NCI-H2081 (cell line): Measurements from ENCODE around the gene MTIF3.

Source experiments
- DNase-seq, 2 experiments: peaks; one replicate each; lab custom pipeline; 2025; lab: John Stamatoyannopoulos, UW

The MTIF3 gene, protein sequence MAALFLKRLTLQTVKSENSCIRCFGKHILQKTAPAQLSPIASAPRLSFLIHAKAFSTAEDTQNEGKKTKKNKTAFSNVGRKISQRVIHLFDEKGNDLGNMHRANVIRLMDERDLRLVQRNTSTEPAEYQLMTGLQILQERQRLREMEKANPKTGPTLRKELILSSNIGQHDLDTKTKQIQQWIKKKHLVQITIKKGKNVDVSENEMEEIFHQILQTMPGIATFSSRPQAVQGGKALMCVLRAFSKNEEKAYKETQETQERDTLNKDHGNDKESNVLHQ

DNA sequence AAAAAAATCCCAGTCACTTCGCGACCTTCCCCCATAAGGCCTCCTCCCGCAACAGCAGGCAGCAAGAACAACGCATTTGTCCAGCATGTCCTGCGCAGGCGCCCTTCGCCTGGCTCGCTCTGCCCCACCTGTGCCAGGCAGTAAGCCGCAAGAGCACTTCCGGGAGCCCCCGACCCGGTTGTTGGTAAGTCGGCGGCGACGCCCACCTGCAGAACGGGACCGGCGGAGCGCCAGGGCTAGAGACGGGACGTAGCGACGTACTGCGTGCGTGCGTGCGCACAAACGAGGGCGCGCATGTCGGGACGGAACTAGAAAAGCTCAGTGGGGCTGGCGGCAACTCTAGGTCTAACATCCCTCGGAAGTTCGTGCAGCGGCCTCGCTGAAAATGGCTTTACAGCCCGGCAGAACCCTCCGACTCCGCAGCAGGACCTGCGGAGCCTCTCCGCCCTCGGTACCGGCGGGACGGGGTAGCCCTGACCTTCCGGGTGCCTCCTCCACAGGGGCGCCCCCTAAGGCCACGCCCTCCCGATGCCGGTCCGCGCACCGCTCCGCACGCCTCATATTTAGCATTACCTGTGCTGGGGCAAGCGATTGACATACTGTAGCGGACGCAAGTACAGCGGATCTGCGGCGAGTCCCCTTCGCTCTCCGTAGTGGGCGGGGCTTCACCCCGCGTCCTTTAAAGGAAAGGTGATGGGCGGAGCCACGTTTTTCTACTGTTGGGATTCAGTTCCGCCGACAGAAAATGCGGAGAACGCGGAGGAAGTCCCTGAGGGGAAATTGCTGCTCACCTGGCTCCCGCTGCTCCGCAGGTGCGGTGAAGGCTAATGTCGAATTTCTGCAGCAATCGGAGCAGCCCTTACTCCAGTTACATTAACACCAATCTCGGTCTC is at the start of gene MTIF3:
Gene MTIF3, minus strand, starts transcription at position 629 of the 893 bp plus-strand sequence. CDS start 10,116 bp downstream, outside the sequence.
- peak; percentile 93 to 96 for DNase-seq

DNA sequence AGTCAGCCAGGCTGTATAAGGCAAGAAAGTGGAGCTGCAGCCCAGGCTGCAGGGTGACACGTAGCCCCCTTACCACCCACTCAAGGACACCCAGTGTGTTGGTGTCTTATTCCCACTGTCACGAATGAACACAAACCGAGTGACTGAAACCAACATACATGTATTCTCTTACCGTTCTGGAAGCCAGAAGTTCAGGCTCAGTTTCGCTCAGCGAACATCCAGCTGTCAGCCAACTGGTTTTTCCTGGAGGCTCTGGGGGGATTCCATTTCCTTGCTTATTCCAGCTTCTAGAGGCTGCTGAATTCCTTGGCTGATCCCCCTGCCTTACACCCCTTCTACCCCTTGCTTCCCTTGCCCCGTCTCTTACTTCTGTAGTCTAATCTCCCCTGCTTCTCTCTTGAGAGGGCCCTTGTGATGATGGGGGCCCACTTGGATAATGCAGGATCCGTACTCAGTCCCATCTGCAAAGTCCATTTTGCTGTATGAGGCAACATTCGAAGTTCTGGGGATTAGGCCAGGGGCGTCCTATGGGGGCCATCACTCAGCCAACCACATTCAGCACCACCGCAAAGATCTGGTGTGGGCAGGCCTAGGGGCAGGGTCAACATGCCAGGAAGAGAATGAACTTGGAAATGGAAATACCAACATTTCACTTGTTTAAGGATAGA is 47.3 kb upstream of the MTIF3 start:
- DNase-seq = no peak

DNA sequence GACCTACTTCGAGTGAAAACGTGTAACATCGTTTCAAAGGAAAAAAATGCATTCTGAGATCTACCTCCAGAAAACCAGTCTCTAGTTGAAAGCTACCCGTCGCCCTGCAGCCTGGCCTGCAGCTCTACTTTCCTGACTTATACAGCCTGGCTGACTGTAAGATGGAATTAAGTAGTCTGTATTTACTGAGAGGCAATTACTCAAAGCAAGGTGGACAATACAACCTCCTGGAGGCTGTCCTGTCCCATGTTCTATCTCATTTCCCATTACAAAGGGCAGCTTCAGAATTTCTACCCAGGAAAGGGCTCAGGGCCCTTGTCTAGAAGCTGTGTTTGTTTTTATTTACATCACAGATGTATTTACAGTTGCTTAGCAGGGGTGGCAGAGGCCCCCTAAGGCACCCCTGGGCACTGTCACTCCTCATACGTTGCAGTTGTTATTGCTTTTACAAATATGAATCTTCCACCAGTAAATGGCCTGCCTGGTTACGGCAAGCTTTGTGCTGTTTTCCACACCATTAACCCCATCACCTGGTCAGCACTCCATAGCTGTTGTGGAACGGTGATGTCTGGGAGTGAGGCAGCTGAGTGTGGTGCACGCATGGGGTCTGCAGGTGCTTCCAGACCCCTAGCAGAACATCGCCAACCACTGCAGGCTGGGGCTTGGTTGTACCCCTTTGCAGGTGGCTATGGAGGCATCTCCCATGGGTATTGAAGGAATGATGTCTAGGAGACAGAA is 46.3 kb upstream of the MTIF3 start:
- no peak for DNase-seq

DNA sequence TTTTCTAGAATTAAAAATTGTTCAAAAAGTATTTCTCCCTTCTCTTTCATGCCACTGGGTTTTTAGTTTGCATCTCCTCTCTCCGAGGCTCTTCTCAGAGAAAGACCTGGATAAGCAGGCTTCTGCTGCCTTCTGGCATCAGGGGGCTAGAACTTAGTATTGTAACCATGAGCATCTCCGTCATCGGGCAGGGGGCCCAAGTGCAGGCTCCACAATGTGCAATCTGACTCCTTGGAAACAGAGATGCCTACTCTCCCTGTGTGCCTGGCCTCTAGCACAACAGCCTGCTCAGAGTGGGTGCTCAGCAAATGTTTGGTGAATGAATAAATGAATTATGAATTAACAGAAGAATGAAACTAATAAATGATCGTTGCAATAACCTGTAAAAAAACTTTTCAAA is 45.6 kb upstream of the MTIF3 start:
- no peak for DNase-seq

DNA sequence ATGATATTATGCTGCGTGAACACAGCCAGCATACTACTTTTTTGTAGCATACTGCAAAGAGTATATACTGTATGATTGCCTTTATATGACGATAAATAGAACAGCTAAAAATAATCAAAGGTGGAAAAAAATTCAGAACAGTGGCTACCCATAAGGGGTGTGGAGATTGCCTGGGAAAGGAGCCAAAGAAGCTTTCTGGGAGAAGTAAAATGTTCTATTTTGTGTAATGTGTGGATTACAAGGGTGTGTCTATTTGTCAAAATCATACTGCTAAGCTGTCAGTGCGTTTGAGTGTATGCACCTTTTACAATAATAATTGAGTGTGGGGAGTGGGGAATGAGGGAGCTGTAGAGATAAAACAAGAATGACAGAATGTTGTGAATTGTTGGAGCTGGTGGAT is 45.2 kb upstream of the MTIF3 start:
- DNase-seq = peak; percentile 11 to 27

DNA sequence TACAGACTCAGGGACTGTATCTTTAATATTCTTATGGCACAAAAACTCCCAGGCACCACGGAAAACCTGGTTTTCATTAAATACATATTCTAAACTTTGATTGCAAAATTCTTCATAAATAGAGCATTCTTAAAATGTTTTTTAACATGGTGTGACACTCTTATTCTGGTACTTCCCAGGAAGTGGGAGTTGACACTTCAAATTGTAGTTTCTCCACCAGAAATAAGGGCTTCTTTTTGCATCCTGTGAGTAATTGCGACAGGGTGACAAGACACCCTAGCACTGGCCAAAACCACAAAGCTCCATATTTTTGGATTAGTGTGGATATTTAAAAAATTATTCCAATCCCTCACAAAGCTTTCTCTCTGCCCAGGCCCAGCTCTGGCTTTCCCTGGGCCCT is 43.6 kb upstream of the MTIF3 start:
- DNase-seq = no peak

DNA sequence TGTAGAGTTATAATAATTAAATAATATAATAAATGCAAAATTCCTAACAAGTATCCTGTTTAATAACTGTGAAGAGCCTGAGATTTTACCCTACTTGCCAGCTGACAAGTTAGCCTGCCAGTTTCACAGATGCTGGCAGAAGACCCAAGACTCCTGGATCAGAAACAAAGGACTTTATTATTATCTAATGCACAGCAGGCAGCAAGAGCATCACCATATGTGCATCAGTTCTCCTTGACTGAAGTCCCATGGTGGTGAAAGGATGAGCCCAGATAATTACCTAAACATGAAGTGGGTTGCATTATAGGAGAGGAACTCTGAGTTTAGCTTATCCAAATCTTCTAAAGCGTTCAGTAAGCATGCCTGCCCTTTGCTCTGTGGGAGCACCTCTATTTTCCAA is 39.1 kb upstream of the MTIF3 start:
- DNase-seq = no peak

DNA sequence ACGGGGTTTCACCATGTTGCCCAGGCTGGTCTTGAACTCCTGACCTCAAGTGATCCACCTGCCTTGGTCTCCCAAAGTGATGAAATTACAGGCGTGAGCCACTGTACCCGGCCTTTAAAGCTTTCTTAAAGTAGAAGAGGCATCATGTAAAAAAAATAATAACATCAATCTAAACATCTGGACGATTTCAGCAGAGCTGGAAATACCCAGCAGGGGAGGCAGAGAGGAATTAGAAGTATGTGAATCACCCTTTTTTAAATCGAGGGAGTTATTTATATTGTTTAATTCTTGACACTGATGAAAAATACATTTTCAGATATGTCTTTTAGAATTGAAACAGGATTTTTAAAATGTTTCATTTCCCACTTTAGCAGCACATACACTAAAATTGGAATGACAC is 37.4 kb upstream of the MTIF3 start:
- no peak for DNase-seq

DNA sequence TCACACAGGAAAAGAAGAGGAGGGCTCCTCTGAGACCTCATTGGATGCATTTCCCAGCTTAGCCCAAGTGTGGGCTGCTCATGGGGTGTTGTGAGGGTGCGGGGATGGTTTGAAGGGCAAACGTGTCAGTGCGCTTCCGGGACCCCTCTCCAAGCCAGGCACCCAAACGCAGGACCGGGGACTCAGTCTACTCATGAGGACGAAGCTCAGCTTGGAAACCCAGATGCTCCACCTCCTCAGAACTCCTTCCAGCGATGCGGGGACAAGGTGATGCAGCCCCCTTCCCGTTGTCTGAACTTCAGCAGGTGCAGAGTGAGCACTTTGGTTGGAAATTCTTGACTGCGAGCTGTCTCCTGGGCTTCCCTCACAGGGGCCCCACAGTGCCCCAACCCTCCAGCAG is 33.1 kb upstream of the MTIF3 start:
- no peak for DNase-seq

DNA sequence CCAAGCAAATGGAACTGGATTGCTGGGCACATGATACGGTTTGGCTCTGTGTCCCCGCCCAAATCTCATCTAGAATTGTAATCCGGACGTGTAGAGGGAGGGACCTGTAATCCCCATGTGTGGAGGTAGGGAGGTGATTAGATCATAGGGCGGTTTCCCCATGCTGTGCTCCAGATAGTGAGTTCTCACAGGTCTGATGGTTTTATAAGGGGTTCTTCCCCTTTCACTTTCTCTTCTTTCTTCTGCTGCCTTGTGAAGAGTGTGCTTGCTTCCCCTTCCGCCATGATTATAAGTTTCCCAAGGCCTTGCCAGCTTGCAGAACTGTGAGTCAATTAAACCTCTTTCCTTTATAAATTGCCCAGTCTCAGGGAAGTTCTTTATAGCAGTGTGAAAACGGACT is 32.6 kb upstream of the MTIF3 start:
- no peak for DNase-seq

DNA sequence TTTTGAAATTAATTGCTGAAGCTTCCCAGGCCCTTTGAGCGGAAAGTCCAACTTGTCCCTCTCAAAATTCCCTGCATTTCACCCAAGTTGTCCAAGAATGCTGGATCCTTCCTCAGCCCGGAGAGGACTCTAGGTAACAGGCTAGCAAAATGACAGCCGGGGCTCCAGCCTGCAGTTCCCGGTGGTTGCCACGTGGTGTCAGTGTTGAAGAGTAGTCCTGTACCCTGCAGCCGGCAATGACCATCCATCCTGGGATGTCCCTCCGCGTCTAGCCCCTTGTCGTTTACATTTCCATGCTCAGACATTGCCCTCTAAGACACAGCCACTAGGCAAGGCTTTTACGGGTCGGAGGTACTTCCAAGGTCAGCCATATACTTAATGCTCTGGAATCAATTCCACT is 31.4 kb upstream of the MTIF3 start:
- peak in 1 of 2 experiments; percentile 34 for DNase-seq

DNA sequence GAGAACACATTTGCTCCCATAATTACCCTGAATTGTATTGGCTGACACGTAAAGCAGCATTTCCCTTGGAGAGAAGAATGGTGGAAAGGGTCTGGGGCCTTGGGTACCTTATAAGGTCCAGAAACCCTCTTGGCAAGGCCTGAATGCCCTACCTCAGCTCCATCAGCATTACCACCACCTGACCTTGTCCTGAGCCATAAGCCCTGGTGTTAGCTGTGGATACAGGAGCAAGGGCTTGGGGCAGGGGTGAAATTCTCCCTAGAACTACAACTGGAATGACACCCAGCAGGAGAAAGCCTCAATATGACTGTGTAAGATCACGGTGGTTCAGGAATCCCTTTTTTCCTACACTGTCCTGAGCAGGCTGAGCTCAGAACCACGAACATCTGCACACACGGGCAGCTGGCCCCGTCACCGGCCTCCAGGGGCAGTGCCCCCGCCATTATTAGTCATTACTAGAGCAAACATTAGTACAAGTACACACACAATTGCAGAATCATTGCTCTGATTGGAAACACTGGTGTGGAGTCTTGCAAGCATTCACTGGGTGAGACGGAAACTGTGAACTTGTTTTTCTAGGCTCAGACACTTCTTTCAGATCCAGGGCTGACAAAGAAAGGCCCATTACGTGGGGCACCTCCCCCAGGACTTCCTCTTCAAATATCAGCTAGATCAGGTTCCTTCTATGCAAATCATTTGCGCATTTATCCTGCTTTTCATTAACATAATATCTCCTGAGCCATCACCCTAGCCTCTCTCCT is 26.8 kb upstream of the MTIF3 start:
- DNase-seq = peak in 1 of 2 experiments; percentile 17

DNA sequence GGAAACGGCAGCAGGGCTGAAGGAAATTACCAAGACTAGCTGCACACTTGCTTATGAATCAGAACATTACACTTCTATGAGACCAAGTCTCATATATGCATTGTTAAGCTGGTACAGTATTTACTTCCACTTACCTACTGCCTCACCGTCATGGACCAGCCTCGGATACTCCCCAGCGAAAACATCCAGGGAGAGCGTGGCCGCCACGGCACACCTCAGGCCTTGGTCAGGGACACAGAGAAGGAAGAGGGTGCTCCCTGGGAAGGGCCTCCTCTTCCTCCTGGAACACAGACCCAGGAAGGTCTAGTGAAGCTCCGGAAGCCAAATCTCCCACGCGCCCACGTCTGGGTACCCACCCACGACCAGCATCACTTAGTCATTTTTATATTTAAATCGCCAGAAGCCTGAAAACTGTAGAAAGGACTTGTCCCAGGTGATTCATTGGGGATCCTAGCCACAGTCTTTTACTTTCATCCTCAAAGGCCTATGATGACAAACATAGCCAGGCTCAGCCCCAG is 24.4 kb upstream of the MTIF3 start:
- DNase-seq = no peak

DNA sequence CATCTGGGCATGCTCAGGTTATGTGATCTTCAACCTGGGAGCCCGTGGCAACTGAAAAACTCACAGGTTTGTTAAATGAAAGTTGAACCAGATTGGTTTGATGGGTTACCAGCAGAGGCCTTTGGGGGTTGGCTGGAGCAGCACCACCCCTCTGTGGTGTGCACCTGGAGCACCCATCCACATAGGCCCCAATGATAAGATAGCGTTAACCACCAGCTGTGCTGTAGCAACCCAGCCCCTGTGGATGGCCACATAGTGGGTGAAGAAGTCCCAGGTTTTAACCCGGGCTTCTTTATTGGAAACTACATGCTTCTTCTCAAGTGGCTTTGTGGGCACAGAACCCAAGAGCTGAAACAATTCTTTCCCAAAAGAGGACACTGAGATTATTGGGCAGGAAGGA is 22.6 kb upstream of the MTIF3 start:
- no peak for DNase-seq

DNA sequence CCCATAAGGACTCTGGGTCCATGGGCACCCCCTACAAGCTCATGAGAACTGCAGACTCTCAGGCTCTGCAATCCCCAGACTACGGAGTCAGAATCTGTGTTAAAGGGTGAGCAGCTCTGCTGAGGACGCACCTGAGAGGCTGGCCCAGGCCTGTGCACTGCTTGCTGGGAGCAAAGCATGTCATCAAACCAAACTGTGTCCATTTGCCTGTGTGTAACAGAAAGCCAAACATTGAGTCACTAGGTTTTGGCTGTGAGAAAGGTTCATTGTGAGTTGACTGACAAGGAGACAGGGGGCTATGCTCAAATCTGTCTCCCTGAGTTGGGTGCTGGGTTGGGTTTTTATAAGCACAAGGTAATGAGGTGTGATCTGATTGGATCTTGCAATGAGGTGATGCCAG is 22.1 kb upstream of the MTIF3 start:
- no peak for DNase-seq

DNA sequence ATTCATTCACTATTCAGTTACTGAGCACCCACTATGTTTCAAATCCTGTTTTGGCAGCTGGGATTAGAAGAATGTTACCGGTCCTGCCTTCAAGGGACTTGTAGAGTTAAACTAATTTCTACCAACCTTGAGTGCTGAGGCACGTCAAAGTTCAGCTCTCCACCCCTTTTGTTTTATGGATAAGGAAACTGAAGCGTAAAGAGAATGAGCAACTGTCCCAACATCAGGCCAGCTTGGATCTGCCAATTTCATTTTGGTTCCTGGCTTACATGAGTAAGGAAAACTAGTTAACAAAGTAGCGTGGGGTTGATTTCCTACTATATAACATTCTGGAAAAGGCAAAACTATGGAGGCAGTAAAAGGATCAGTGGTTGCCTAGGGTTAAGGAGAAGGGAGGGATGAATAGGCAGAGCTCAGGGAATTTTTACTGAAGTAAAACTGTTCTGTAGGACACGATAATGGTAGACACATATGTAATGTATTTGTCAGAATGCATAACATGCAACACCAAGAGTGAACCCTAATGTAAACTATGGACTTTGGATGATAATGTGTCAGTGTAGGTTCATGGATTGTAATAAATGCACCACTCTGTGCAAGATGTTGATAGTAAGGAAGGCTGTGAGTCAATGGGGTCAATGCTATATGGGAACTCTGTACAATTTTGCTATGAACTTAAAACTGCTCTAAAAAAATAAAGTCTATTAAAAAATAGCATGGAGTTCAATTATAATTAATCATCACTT is 19.9 kb upstream of the MTIF3 start:
- DNase-seq = no peak

DNA sequence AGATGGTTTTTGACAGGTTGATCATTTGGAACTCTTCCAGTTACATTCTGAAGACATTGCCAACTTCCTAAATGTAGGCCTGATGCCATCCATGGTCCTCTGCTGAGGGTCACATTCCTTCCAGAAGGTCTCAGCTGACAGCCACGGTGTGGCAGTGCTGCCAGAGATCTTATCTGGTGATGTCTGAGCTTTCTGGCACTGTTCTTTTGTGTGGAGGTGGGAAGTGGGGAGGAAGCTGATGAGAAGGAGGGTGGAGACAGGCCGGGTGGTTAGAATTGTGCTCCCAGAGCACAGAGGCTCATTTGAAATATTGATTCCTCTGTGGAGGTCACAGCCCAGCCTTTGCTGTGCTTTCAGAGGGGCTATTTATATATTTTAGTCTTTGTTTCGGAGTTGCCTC is 16.1 kb upstream of the MTIF3 start:
- no peak for DNase-seq

DNA sequence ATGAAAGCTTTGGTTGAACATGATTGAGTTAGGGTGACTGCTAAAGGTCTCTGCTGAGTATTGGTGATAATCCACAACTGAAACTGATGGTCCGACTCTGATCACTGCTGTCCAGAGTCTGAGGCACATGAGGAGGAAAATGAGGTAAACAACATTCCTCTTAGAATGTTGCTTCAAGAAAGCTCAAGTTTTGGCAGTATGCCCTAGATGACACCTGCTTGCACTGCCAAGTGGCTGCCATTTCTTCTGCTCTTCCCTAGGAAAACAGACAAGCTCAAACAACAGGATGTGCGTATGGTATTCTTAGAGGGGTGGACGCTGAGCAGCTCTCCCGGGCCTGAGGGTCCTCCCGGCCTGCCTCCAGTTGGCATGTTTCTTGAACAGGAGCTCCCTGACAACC is 15.2 kb upstream of the MTIF3 start:
- no peak for DNase-seq

DNA sequence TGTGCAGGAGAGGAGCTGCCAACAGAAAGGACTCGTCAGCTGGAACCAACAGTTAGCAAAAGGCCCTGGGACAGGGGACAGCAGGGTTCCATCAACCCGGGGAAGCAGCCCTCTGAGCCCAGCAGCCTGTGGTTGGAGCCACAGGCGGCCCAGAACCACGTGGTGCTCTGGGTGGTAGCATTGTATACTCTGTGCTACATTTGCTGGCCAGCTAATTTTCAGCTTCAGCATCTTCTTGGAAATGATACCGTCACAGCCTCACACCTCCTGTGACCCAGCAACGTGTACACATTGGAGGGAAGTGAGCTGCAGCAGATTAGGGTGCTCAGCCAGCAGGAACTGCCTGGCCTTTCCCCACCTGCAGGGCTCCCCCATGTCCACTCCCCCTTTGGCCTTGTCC is 13.1 kb upstream of the MTIF3 start:
- DNase-seq = no peak

DNA sequence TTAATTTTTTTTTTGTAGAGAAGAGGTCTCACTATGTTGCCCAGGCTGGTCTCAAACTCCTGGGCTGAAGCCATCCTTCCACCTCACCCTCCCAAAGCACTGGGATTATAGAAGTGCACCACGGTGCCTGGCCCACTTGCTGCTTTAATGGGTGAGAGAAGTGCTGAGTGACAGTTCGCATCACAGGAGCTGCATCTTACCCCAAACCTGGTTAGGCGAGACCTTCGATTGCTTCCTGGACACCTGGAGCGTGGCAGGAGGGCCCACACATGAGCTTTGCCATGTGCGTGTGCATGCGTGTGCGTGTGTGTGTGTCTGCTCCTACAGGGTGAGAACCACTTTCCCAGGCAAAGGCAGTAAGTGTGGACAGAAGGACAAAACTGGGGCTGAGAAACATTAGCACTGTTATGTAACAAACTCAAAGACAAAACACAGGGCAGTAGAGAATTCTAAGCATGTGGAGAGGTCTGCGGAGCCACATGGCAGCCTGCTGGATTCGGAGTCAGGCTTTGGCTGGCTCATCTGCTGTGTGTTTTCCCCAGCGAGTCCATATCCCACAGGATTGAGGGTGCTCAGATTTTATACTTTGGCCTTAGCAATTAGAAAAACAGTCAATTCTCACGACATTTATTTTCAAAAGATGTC is 11.7 kb upstream of the MTIF3 start:
- DNase-seq = no peak
